Mesothelial cell of epicardium (in vitro differentiated cells): Measurements from ENCODE around the gene ST14. TPM values are rescaled to one million over a fixed set of nuclear protein-coding genes. Genes with fewer than 3 reads are reported as not detected.

Source experiments
- DNase-seq, 2 experiments: peaks; one replicate each; pipeline ENCODE4 v3.0.0; 2021; ENCODE audit warnings: low spot score in 2 of 2; ENCODE audit not compliant: unreplicated experiment in 2 of 2
- H3K27ac Mint-ChIP-seq: 2 replicates; pipeline ENCODE4 v1.8.0; 2021; ENCODE audit warnings: mixed read lengths
- H3K27me3 Mint-ChIP-seq: 2 replicates; pipeline ENCODE4 v1.8.0; 2021; ENCODE audit warnings: low read depth, mixed read lengths
- H3K36me3 Mint-ChIP-seq: 2 replicates; pipeline ENCODE4 v1.8.0; 2021; ENCODE audit warnings: mixed read lengths
- H3K4me1 Mint-ChIP-seq: 2 replicates; pipeline ENCODE4 v1.8.0; 2021; ENCODE audit warnings: mixed read lengths
- H3K4me3 Mint-ChIP-seq: 2 replicates; pipeline ENCODE4 v1.8.0; 2021; ENCODE audit warnings: mild to moderate bottlenecking, moderate library complexity, mixed read lengths
- H3K9me3 Mint-ChIP-seq: 2 replicates; pipeline ENCODE4 v1.8.0; 2021; ENCODE audit warnings: mixed read lengths
- CTCF ChIP-seq: fragments of 200-600 bp; sonication (generic); IDR thresholded peaks from one replicate; pipeline ENCODE4 v1.5.0; 2021; ENCODE audit warnings: antibody characterized with exemption; ENCODE audit not compliant: unreplicated experiment
- total RNA-seq: library from RNA; stranded (reverse); gene quantifications from 3 replicates; pipeline ENCODE4 v1.2.1, GENCODE V29; 2021

Gene ST14
- total RNA-seq, 1 donor from 2014 or later: 39.6 TPM

- no peak overlapping the region for H3K4me3 Mint-ChIP-seq
- peaks cover 17% of the 10 kb centered on the region for H3K36me3 Mint-ChIP-seq
- no peak for TF ChIP-seq CTCF
- no peaks in the 10 kb centered on the region for H3K9me3 Mint-ChIP-seq
- H3K27me3 Mint-ChIP-seq: no peaks in the 10 kb centered on the region
- peaks cover 18% of the 10 kb centered on the region for H3K4me1 Mint-ChIP-seq
- no peak for DNase-seq
- H3K27ac Mint-ChIP-seq: no peak overlapping the region
These were observed 44.4 kb upstream of the ST14 start for GRCh38 chr11:130115218-130115617.

- H3K4me1 Mint-ChIP-seq: peaks cover 16% of the 10 kb centered on the region
- no peak for DNase-seq
- no peak overlapping the region for H3K27ac Mint-ChIP-seq
These were observed 41.4 kb upstream of the ST14 start for GRCh38 chr11:130118165-130118564.

GRCh38 chr11:130118636-130119387 is 40.8 kb upstream of the ST14 start:
- H3K4me1 Mint-ChIP-seq: peaks cover 17% of the 10 kb centered on the region
- H3K4me3 Mint-ChIP-seq: no peak overlapping the region
- no peak for TF ChIP-seq CTCF
- H3K9me3 Mint-ChIP-seq: no peaks in the 10 kb centered on the region
- no peak for DNase-seq
- H3K36me3 Mint-ChIP-seq: peaks cover 29% of the 10 kb centered on the region
- no peaks in the 10 kb centered on the region for H3K27me3 Mint-ChIP-seq
- no peak overlapping the region for H3K27ac Mint-ChIP-seq

More at GRCh38 chr11:130118165-130118564, 41.4 kb upstream of the ST14 start:
- Mint-ChIP-seq H3K27me3 (no peaks in the 10 kb centered on the region), H3K36me3 (peaks cover 26% of the 10 kb centered on the region), H3K4me3 (no peak overlapping the region), H3K9me3 (no peaks in the 10 kb centered on the region)
- no peak for TF ChIP-seq CTCF

GRCh38 chr11:130120045-130120444 is 39.5 kb upstream of the ST14 start:
- TF ChIP-seq CTCF: no peak
- DNase-seq: no peak
- peaks cover 21% of the 10 kb centered on the region for H3K4me1 Mint-ChIP-seq
- no peaks in the 10 kb centered on the region for H3K27me3 Mint-ChIP-seq
- peaks cover 37% of the 10 kb centered on the region for H3K36me3 Mint-ChIP-seq
- no peaks in the 10 kb centered on the region for H3K9me3 Mint-ChIP-seq
- no peak overlapping the region for H3K27ac Mint-ChIP-seq
- no peak overlapping the region for H3K4me3 Mint-ChIP-seq

GRCh38 chr11:130121445-130121978 is 38.1 kb upstream of the ST14 start:
- H3K9me3 Mint-ChIP-seq: no peaks in the 10 kb centered on the region
- H3K27me3 Mint-ChIP-seq: no peaks in the 10 kb centered on the region
- no peak for TF ChIP-seq CTCF
- H3K4me3 Mint-ChIP-seq: no peak overlapping the region
- DNase-seq: no peak
- H3K36me3 Mint-ChIP-seq: peaks cover 37% of the 10 kb centered on the region
- H3K27ac Mint-ChIP-seq: no peak overlapping the region
- peaks cover 21% of the 10 kb centered on the region for H3K4me1 Mint-ChIP-seq
